SH-SY5Y (cell line): ENCODE data around the gene NDRG4.

Experiments
- GATA2 ChIP-seq: IDR thresholded peaks from 2 replicates; pipeline ENCODE4 v1.6.1; 2011; ENCODE audit warnings: mild to moderate bottlenecking, low read depth, low read length
- GATA3 ChIP-seq: IDR thresholded peaks from 2 replicates; pipeline ENCODE4 v1.6.1; 2011; ENCODE audit warnings: low read depth, mild to moderate bottlenecking, low read length, moderate library complexity

Gene NDRG4

GRCh38 chr16:58508671-58509251, 8.8 kb downstream of the NDRG4 start:
- no peak for TF ChIP-seq GATA3
- no peak for TF ChIP-seq GATA2

- no peak for TF ChIP-seq GATA2
- TF ChIP-seq GATA3 = no peak
These were observed 9.5 kb downstream of the NDRG4 start for GRCh38 chr16:58509256-58510096.

GRCh38 chr16:58510097-58510775, 10.3 kb downstream of the NDRG4 start:
- TF ChIP-seq GATA2 = no peak
- TF ChIP-seq GATA3 = no peak

DNA sequence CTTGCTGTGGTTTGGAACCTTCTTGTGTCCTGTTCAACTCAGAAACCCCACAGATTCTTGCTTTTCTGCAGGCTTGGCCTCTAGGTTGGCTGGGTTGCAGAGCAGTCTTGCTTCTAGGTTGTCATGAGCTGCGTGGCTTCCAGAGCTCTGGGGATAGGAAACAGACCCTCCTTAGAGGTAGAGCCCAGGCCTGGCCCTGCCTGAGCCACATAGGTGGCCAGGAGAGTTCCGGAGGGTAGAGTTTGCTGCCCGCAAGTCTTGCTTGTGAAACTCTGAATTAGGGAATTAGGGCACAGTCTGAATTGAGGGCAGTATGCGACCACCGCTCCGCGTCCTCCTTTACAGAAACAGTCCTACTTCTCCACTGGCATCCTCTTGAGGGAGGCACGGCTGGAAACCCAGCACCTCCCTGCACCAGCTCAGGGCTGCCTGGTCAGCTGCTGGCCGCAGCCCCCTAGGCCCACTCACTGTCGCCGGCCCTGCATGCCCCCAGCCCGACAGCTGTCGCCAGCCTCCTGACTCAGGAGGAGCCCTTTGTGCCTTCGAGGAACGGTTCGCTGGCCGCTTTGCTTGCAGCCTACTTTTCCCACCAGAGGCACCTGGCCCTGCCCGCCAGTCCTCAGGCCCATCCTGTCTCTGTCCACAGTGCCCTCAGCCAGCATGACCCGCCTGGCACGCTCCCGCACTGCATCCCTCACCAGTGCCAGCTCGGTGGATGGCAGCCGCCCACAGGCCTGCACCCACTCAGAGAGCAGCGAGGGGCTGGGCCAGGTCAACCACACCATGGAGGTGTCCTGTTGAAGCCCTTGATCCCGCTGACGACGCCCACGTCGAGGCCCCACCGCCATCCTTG, 11.1 kb downstream of the NDRG4 start:
- TF ChIP-seq GATA2 (no peak), GATA3 (no peak)

- TF ChIP-seq GATA3 (no peak), GATA2 (no peak)
These were observed 12.2 kb downstream of the NDRG4 start for GRCh38 chr16:58511933-58512815.

- TF ChIP-seq GATA3 (no peak), GATA2 (no peak)
These were observed 13.9 kb downstream of the NDRG4 start for GRCh38 chr16:58513874-58514273.

- TF ChIP-seq GATA2 (no peak), GATA3 (no peak)
These were observed 15.4 kb downstream of the NDRG4 start, which contains the start of gene SETD6 for GRCh38 chr16:58515125-58515870. Gene SETD6, plus strand, starts transcription at chr16:58515517. Its CDS starts 21 bp downstream, at chr16:58515538.

DNA sequence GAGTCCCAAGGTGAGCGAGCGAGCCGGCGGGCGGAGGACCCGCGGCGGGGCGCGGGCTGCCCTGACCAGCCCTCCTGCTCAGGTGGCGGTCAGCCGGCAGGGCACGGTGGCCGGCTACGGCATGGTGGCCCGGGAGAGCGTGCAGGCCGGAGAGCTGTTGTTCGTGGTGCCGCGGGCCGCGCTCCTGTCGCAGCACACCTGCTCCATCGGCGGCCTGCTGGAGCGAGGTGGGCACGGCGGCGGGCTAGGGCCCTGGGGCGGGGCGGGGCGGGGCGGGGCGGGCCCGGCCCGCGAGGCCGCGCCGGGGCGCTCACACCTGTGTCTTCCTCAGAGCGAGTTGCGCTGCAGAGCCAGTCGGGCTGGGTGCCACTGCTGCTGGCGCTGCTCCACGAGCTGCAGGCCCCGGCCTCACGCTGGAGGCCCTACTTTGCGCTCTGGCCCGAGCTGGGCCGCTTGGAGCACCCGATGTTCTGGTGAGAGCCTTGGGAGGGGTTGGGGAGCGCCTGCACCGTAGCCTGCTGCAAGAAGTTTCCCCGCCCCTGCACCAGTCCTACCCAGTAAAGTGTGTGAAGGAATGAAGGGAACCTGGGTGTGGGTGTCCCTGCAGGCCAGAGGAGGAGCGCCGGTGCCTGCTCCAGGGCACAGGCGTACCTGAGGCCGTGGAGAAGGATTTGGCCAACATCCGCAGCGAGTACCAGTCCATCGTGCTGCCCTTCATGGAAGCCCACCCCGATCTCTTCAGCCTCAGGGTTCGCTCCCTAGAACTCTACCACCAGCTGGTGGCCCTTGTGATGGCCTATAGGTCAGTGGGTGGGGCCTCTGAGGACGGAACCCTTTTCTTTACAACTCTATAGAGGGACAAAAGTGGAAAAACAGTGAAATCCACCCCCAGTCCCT, 16.2 kb downstream of the NDRG4 start:
- no peak for TF ChIP-seq GATA2
- no peak for TF ChIP-seq GATA3

GRCh38 chr16:58516768-58517107, 16.8 kb downstream of the NDRG4 start:
- TF ChIP-seq GATA2 (no peak), GATA3 (no peak)

GRCh38 chr16:58518083-58518979, 18.4 kb downstream of the NDRG4 start:
- TF ChIP-seq GATA3 (no peak), GATA2 (no peak)
